NCI-H187 treated with DMSO at 0.1 percent for 48 hours (cell line): ENCODE measurements around the gene FAIM2.

Experiments
- DNase-seq: peaks from one replicate; lab custom pipeline; 2025; lab: John Stamatoyannopoulos, UW

The FAIM2 gene

GRCh38 chr12:49939307-49939706 lies 35.6 kb upstream of the FAIM2 start:
- no peak for DNase-seq

GRCh38 chr12:49937639-49938300 lies 34.1 kb upstream of the FAIM2 start:
- no peak for DNase-seq

GRCh38 chr12:49936925-49937324 lies 33.2 kb upstream of the FAIM2 start:
- DNase-seq = no peak

- DNase-seq = no peak
These were observed 30.8 kb upstream of the FAIM2 start for GRCh38 chr12:49934505-49934904.

GRCh38 chr12:49933796-49934195 lies 30.1 kb upstream of the FAIM2 start:
- no peak for DNase-seq

GRCh38 chr12:49932533-49933130 lies 28.9 kb upstream of the FAIM2 start:
- DNase-seq = no peak

GRCh38 chr12:49932023-49932422 lies 28.3 kb upstream of the FAIM2 start:
- DNase-seq = no peak

- DNase-seq = no peak
These were observed 27.0 kb upstream of the FAIM2 start for GRCh38 chr12:49930515-49931288.

GRCh38 chr12:49929581-49929980 lies 25.9 kb upstream of the FAIM2 start:
- no peak for DNase-seq

GRCh38 chr12:49928471-49928870 lies 24.8 kb upstream of the FAIM2 start:
- no peak for DNase-seq

GRCh38 chr12:49925433-49926204 lies 21.9 kb upstream of the FAIM2 start:
- no peak for DNase-seq

GRCh38 chr12:49924628-49925246 lies 21.0 kb upstream of the FAIM2 start:
- no peak for DNase-seq

- DNase-seq = no peak
These were observed 20.3 kb upstream of the FAIM2 start for GRCh38 chr12:49923880-49924556.

- DNase-seq = no peak
These were observed 19.4 kb upstream of the FAIM2 start for GRCh38 chr12:49923035-49923644.

- no peak for DNase-seq
These were observed 18.8 kb upstream of the FAIM2 start for GRCh38 chr12:49922349-49923034.

GRCh38 chr12:49921936-49922335 lies 18.2 kb upstream of the FAIM2 start:
- no peak for DNase-seq

- no peak for DNase-seq
These were observed 17.6 kb upstream of the FAIM2 start for GRCh38 chr12:49921299-49921698.

GRCh38 chr12:49920915-49921286 lies 17.2 kb upstream of the FAIM2 start:
- DNase-seq = no peak

- DNase-seq = no peak
These were observed 16.7 kb upstream of the FAIM2 start for GRCh38 chr12:49920241-49920914.

GRCh38 chr12:49917788-49918173 lies 14.1 kb upstream of the FAIM2 start:
- no peak for DNase-seq
